Measurements from ENCODE around the gene KCNN3. TPM values are rescaled to one million over a fixed set of nuclear protein-coding genes. Genes with fewer than 3 reads are reported as not detected.

The KCNN3 gene
- total RNA-seq, 1 experiment from 2014 or later = 1.3 TPM

GRCh38 chr1:154716011-154716410 is 154.1 kb downstream of the KCNN3 start (continued):
- no peak for TF ChIP-seq HMGXB4 (CRISPR knock-in tag; IDR thresholded peaks at IDR 0.05)
- no peak for TF ChIP-seq ZNF512 (CRISPR knock-in tag; IDR thresholded peaks at IDR 0.05; ENCODE audit: borderline replicate concordance)

GRCh38 chr1:154715385-154715784 is 154.7 kb downstream of the KCNN3 start:
- ChIA-PET POLR2A (interaction anchor here (0.6 kb wide), 1 partner anchor 10 kb away, joined by 4 read pairs; no protein-coding TSS in a partner anchor), CTCF (interaction anchor here (1.7 kb wide), 1 partner anchor 163 kb away, joined by 7 read pairs; no protein-coding TSS in a partner anchor)
- TF ChIP-seq CREB1 (CRISPR knock-in tag; IDR thresholded peaks at IDR 0.05) (no peak), ZNF219 (CRISPR knock-in tag; IDR thresholded peaks at IDR 0.05; ENCODE audit: borderline replicate concordance) (no peak), ZSCAN18 (CRISPR knock-in tag; IDR thresholded peaks at IDR 0.05) (no peak), ZNF317 (CRISPR knock-in tag; IDR thresholded peaks at IDR 0.05; ENCODE audit: borderline replicate concordance, low read depth) (no peak), ATF6 (CRISPR knock-in tag; IDR thresholded peaks at IDR 0.05) (no peak), ATF2 (CRISPR knock-in tag; IDR thresholded peaks at IDR 0.05; ENCODE audit: borderline replicate concordance, low read depth) (no peak), ZNF512 (CRISPR knock-in tag; IDR thresholded peaks at IDR 0.05; ENCODE audit: borderline replicate concordance) (no peak), FOXK1 (CRISPR knock-in tag; IDR thresholded peaks at IDR 0.05) (no peak), MXD4 (CRISPR knock-in tag; IDR thresholded peaks at IDR 0.05; ENCODE audit: borderline replicate concordance) (no peak), HMGXB4 (CRISPR knock-in tag; IDR thresholded peaks at IDR 0.05) (no peak), CDX4 (CRISPR knock-in tag; IDR thresholded peaks at IDR 0.05; ENCODE audit: borderline replicate concordance) (no peak), MLX (CRISPR knock-in tag; IDR thresholded peaks at IDR 0.05) (no peak), TCF7 (CRISPR knock-in tag; IDR thresholded peaks at IDR 0.05; ENCODE audit: low read depth) (no peak), NFATC4 (CRISPR knock-in tag; IDR thresholded peaks at IDR 0.05) (no peak), TEAD4 (CRISPR knock-in tag; IDR thresholded peaks at IDR 0.05) (no peak)
- no peak overlapping the region for H3K4me3 Mint-ChIP-seq
- H3K9me3 Mint-ChIP-seq = no peaks in the 10 kb centered on the region
- H3K27me3 Mint-ChIP-seq (ENCODE audit: low read depth) = no peaks in the 10 kb centered on the region
- ATAC-seq (no peak), DNase-seq (ENCODE audit: low spot score) (no peak)
- H3K36me3 Mint-ChIP-seq = no peaks in the 10 kb centered on the region
- H3K4me1 Mint-ChIP-seq = peaks cover 2% of the 10 kb centered on the region; the same call in 1 of the 2 replicates
- no peak overlapping the region for H3K27ac Mint-ChIP-seq

Measured in WTC11 (cell line).